ENCODE measurements around the gene AFAP1L2.

The AFAP1L2 gene

GRCh38 chr10:114441107-114441506 is 36.8 kb upstream of the AFAP1L2 start:
- no peak for TF ChIP-seq CTCF (IDR thresholded peaks at IDR 0.05; ENCODE audit: low read depth, low read length)
- no peak overlapping the region for H3K4me3 ChIP-seq (ENCODE audit: low read depth, low read length)

GRCh38 chr10:114437473-114438292 is 33.4 kb upstream of the AFAP1L2 start:
- Histone ChIP-seq H3K9me3 (no peaks in the 10 kb centered on the region), H3K27me3 (no peaks in the 10 kb centered on the region), H3K4me3 (ENCODE audit: low read depth, low read length) (no peak overlapping the region), H3K4me1 (no peaks in the 10 kb centered on the region), H3K36me3 (peaks cover 42% of the 10 kb centered on the region)
- peak; percentile 42 for TF ChIP-seq CTCF (IDR thresholded peaks at IDR 0.05; ENCODE audit: low read depth, low read length)
- no peak for DNase-seq

More at GRCh38 chr10:114441107-114441506, 36.8 kb upstream of the AFAP1L2 start:
- H3K27me3 ChIP-seq = no peaks in the 10 kb centered on the region
- H3K9me3 ChIP-seq = no peaks in the 10 kb centered on the region
- peaks cover 40% of the 10 kb centered on the region for H3K36me3 ChIP-seq
- no peak for DNase-seq
- no peaks in the 10 kb centered on the region for H3K4me1 ChIP-seq

- H3K4me1 ChIP-seq = no peaks in the 10 kb centered on the region
- TF ChIP-seq CTCF (IDR thresholded peaks at IDR 0.05; ENCODE audit: low read depth, low read length) = no peak
- H3K9me3 ChIP-seq = no peaks in the 10 kb centered on the region
- no peaks in the 10 kb centered on the region for H3K27me3 ChIP-seq
- no peak for DNase-seq
- H3K36me3 ChIP-seq = peaks cover 42% of the 10 kb centered on the region
- H3K4me3 ChIP-seq (ENCODE audit: low read depth, low read length) = no peak overlapping the region
Observed at GRCh38 chr10:114436941-114437340, 32.6 kb upstream of the AFAP1L2 start.

GRCh38 chr10:114432566-114433093 is 28.3 kb upstream of the AFAP1L2 start:
- no peak for TF ChIP-seq CTCF (IDR thresholded peaks at IDR 0.05; ENCODE audit: low read depth, low read length)
- Histone ChIP-seq H3K36me3 (peaks cover 14% of the 10 kb centered on the region), H3K4me1 (no peaks in the 10 kb centered on the region), H3K27me3 (no peaks in the 10 kb centered on the region), H3K4me3 (ENCODE audit: low read depth, low read length) (no peak overlapping the region), H3K9me3 (no peaks in the 10 kb centered on the region)
- no peak for DNase-seq

- Histone ChIP-seq H3K9me3 (no peaks in the 10 kb centered on the region), H3K27me3 (no peaks in the 10 kb centered on the region), H3K4me1 (no peaks in the 10 kb centered on the region), H3K4me3 (ENCODE audit: low read depth, low read length) (no peak overlapping the region), H3K36me3 (peaks cover 11% of the 10 kb centered on the region)
- TF ChIP-seq CTCF (IDR thresholded peaks at IDR 0.05; ENCODE audit: low read depth, low read length) = no peak
- DNase-seq = no peak
Observed at GRCh38 chr10:114431414-114432135, 27.3 kb upstream of the AFAP1L2 start.

All from BE2C (cell line).